ENCODE measurements around the gene ETS2. TPM values are rescaled to one million over a fixed set of nuclear protein-coding genes. Genes with fewer than 3 reads are reported as not detected.

Gene ETS2
- polyA plus RNA-seq, 1 donor (not counting 4 experiments of a cell fraction or from before 2014, with no cell fraction given): 58.5 TPM

GRCh38 chr21:38790961-38791360, 14.8 kb upstream of the ETS2 start:
- Histone ChIP-seq H3K9me3 (ENCODE audit: control insufficient read depth, low read depth, low read length) (no peaks in the 10 kb centered on the region), H3K27ac (ENCODE audit: control insufficient read depth, insufficient read depth, low read length) (no peak overlapping the region), H3K27me3 (ENCODE audit: control insufficient read depth, extremely low read depth, insufficient read depth, low read length) (no peaks in the 10 kb centered on the region), H3K9ac (ENCODE audit: control insufficient read depth, extremely low read depth, insufficient read depth, low read length) (no peak overlapping the region), H3K4me2 (ENCODE audit: control insufficient read depth, extremely low read depth, insufficient read depth, low read depth, low read length) (no peak overlapping the region), H3K4me3 (ENCODE audit: control insufficient read depth in 2 of 3, extremely low read depth in 1 of 3, insufficient read depth in 2 of 3, low read depth in 1 of 3, low read length in 3 of 3) (no peak overlapping the region), H3K4me1 (ENCODE audit: control insufficient read depth, extremely low read depth, insufficient read depth, low read length) (peaks cover 27% of the 10 kb centered on the region), H3K36me3 (ENCODE audit: control insufficient read depth in 2 of 2, extremely low read depth in 1 of 2, insufficient read depth in 2 of 2, low read length in 2 of 2) (no peaks in the 10 kb centered on the region), H2AFZ (ENCODE audit: control insufficient read depth, low read length) (no peak overlapping the region), H3K79me2 (ENCODE audit: control insufficient read depth, insufficient read depth, low read length) (no peaks in the 10 kb centered on the region), H4K20me1 (ENCODE audit: control insufficient read depth, extremely low read depth, insufficient read depth, low read length) (no peaks in the 10 kb centered on the region), H3K9me1 (ENCODE audit: control insufficient read depth, extremely low read depth, insufficient read depth, low read length) (no peaks in the 10 kb centered on the region)
- FAIRE-seq (no peak), DNase-seq (ENCODE audit: low read depth, low spot score) (no peak)
- dilution Hi-C loops (cut with MboI; ENCODE audit: extremely low pct_ligation_motif_present, low sequenced_read_pairs): no loop called here
- TF ChIP-seq CTCF (optimal IDR thresholded peaks at IDR 0.05 in 1 of 3, IDR thresholded peaks at IDR 0.05 in 1 of 3, conservative IDR thresholded peaks at IDR 0.05 in 1 of 3; ENCODE audit: extremely low read depth in 1 of 3, insufficient read depth in 2 of 3, low read length in 3 of 3) (no peak), EZH2 (IDR thresholded peaks at IDR 0.05; ENCODE audit: low read length) (no peak)

- Histone ChIP-seq H3K79me2 (ENCODE audit: control insufficient read depth, insufficient read depth, low read length) (no peaks in the 10 kb centered on the region), H3K9ac (ENCODE audit: control insufficient read depth, extremely low read depth, insufficient read depth, low read length) (no peak overlapping the region), H3K9me1 (ENCODE audit: control insufficient read depth, extremely low read depth, insufficient read depth, low read length) (no peaks in the 10 kb centered on the region), H3K27ac (ENCODE audit: control insufficient read depth, insufficient read depth, low read length) (no peak overlapping the region), H3K4me3 (ENCODE audit: control insufficient read depth in 2 of 3, extremely low read depth in 1 of 3, insufficient read depth in 2 of 3, low read depth in 1 of 3, low read length in 3 of 3) (no peak overlapping the region), H3K4me2 (ENCODE audit: control insufficient read depth, extremely low read depth, insufficient read depth, low read depth, low read length) (no peak overlapping the region), H2AFZ (ENCODE audit: control insufficient read depth, low read length) (no peak overlapping the region), H3K4me1 (ENCODE audit: control insufficient read depth, extremely low read depth, insufficient read depth, low read length) (peaks cover 27% of the 10 kb centered on the region), H3K27me3 (ENCODE audit: control insufficient read depth, extremely low read depth, insufficient read depth, low read length) (no peaks in the 10 kb centered on the region), H4K20me1 (ENCODE audit: control insufficient read depth, extremely low read depth, insufficient read depth, low read length) (no peaks in the 10 kb centered on the region), H3K9me3 (ENCODE audit: control insufficient read depth, low read depth, low read length) (no peaks in the 10 kb centered on the region), H3K36me3 (ENCODE audit: control insufficient read depth in 2 of 2, extremely low read depth in 1 of 2, insufficient read depth in 2 of 2, low read length in 2 of 2) (no peaks in the 10 kb centered on the region)
- dilution Hi-C loops (cut with MboI; ENCODE audit: extremely low pct_ligation_motif_present, low sequenced_read_pairs): no loop called here
- FAIRE-seq (no peak), DNase-seq (ENCODE audit: low read depth, low spot score) (no peak)
- TF ChIP-seq EZH2 (IDR thresholded peaks at IDR 0.05; ENCODE audit: low read length): no peak
- TF ChIP-seq CTCF (optimal IDR thresholded peaks at IDR 0.05 in 1 of 3, IDR thresholded peaks at IDR 0.05 in 1 of 3, conservative IDR thresholded peaks at IDR 0.05 in 1 of 3; ENCODE audit: extremely low read depth in 1 of 3, insufficient read depth in 2 of 3, low read length in 3 of 3): no peak
Observed at GRCh38 chr21:38792676-38793459, 12.9 kb upstream of the ETS2 start.
